Left colon (tissue), 2 donors: ENCODE measurements around the gene SCYL1. TPM values are rescaled to one million over a fixed set of nuclear protein-coding genes. Genes with fewer than 3 reads are reported as not detected.
A peak's percentile ranks its signal among the peaks of the same experiment; 100 is the strongest.
"Not testable (repeated sequence)": the region's sequence is repeated elsewhere in the genome, so short reads cannot be mapped to it uniquely, and the experiment has no call there.

ENCODE experiments used
- ATAC-seq: fragments of 200-7000 bp; cut with Tn5 transposase; one replicate; pipeline ENCODE4 v1.9.1; 2020; ENCODE audit warnings: mild to moderate bottlenecking, moderate library complexity
- DNase-seq, 2 donors: peaks; one replicate each; pipeline ENCODE4 v3.0.0-alpha.2; 2020
- intact Hi-C, 2 donors: fragments of 100-400 bp; cut with DNase I in 1 of 2; cut with micrococcal nuclease in 1 of 2; formaldehyde crosslinking; loops; one replicate each; pipeline versions ENCODE4 v1.11.2 to v1.14.0; 2022; cut with DNase I, micrococcal nuclease
- total RNA-seq, 2 donors: library from RNA; stranded (reverse); fragmentation: NEBNext Ultra II Directional; extraction: Animal tissue kit (Norgen Biotek cat#: 25700); gene quantifications; one replicate each; pipeline ENCODE4 v1.2.1, GENCODE V29; 2021
- donor health status: DM: no; HTN: no; CAD: no.
- donor health status: DM: yes; HTN: yes; CAD: no.

The SCYL1 gene
- total RNA-seq, 2 donors from 2014 or later = 58.4 to 70.8 TPM

DNA sequence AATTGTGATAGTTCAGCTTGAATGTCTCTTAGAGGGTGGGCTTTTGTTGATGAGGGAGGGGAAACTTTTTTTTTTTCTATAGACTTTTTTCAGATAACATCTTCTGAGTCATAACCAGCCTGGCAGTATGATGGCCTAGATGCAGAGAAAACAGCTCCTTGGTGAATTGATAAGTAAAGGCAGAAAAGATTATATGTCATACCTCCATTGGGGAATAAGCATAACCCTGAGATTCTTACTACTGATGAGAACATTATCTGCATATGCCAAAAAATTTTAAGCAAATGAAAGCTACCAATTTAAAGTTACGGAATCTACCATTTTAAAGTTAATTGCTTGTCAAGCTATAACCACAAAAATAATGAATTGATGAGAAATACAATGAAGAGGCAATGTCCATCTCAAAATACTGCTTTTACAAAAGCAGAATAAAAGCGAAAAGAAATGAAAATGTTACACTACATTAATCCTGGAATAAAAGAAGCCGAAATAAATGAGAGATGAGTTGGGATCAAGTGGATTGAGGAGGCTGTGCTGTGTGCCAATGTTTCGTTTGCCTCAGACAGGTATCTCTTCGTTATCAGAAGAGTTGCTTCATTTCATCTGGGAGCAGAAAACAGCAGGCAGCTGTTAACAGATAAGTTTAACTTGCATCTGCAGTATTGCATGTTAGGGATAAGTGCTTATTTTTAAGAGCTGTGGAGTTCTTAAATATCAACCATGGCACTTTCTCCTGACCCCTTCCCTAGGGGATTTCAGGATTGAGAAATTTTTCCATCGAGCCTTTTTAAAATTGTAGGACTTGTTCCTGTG, 22.1 kb upstream of the SCYL1 start:
- peak in 1 of 2 donors; percentile 19 for DNase-seq
- intact Hi-C loops = loop anchor here in 1 of 2 donors (5.0 kb wide), 1 partner anchor 80 kb away; the partner anchor contains the start of gene NEAT1
- ATAC-seq = peak; percentile 0

DNA sequence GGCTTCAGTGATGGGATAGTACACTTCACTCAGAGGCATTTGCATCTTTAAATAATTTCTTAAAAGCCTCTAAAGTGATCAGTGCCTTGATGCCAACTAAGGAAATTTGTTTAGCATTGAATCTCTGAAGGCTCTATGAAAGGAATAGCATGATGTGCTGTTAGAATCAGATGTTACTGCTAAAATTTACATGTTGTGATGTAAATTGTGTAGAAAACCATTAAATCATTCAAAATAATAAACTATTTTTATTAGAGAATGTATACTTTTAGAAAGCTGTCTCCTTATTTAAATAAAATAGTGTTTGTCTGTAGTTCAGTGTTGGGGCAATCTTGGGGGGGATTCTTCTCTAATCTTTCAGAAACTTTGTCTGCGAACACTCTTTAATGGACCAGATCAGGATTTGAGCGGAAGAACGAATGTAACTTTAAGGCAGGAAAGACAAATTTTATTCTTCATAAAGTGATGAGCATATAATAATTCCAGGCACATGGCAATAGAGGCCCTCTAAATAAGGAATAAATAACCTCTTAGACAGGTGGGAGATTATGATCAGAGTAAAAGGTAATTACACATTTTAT, 21.4 kb upstream of the SCYL1 start:
- intact Hi-C loops = loop anchor here in 1 of 2 donors (5.0 kb wide), 1 partner anchor 81 kb away; the partner anchor contains the start of gene NEAT1
- DNase-seq = peak in 1 of 2 donors; percentile 8
- ATAC-seq = no peak

DNA sequence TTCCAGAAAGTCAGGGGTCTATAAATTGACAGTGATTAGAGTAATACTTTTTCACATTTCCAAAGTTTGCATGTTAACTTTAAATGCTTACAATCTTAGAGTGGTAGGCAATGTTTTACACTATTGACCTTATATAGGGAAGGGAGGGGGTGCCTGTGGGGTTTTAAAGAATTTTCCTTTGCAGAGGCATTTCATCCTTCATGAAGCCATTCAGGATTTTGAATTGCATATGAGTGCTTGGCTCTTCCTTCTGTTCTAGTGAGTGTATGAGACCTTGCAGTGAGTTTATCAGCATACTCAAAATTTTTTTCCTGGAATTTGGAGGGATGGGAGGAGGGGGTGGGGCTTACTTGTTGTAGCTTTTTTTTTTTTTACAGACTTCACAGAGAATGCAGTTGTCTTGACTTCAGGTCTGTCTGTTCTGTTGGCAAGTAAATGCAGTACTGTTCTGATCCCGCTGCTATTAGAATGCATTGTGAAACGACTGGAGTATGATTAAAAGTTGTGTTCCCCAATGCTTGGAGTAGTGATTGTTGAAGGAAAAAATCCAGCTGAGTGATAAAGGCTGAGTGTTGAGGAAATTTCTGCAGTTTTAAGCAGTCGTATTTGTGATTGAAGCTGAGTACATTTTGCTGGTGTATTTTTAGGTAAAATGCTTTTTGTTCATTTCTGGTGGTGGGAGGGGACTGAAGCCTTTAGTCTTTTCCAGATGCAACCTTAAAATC, 20.8 kb upstream of the SCYL1 start:
- peak; percentile 0 for ATAC-seq
- peak in 1 of 2 donors; percentile 18 for DNase-seq
- intact Hi-C loops = loop anchor here in 1 of 2 donors (5.0 kb wide), 1 partner anchor 82 kb away; the partner anchor contains the start of gene NEAT1

DNA sequence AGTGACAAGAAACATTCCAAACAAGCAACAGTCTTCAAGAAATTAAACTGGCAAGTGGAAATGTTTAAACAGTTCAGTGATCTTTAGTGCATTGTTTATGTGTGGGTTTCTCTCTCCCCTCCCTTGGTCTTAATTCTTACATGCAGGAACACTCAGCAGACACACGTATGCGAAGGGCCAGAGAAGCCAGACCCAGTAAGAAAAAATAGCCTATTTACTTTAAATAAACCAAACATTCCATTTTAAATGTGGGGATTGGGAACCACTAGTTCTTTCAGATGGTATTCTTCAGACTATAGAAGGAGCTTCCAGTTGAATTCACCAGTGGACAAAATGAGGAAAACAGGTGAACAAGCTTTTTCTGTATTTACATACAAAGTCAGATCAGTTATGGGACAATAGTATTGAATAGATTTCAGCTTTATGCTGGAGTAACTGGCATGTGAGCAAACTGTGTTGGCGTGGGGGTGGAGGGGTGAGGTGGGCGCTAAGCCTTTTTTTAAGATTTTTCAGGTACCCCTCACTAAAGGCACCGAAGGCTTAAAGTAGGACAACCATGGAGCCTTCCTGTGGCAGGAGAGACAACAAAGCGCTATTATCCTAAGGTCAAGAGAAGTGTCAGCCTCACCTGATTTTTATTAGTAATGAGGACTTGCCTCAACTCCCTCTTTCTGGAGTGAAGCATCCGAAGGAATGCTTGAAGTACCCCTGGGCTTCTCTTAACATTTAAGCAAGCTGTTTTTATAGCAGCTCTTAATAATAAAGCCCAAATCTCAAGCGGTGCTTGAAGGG, 20.0 kb upstream of the SCYL1 start:
- intact Hi-C loops = loop anchor here in 1 of 2 donors (5.0 kb wide), 2 partner anchors 33 to 83 kb away; partner anchors contain the start of gene NEAT1
- ATAC-seq (no peak), DNase-seq (peak in 1 of 2 donors; percentile 15)

DNA sequence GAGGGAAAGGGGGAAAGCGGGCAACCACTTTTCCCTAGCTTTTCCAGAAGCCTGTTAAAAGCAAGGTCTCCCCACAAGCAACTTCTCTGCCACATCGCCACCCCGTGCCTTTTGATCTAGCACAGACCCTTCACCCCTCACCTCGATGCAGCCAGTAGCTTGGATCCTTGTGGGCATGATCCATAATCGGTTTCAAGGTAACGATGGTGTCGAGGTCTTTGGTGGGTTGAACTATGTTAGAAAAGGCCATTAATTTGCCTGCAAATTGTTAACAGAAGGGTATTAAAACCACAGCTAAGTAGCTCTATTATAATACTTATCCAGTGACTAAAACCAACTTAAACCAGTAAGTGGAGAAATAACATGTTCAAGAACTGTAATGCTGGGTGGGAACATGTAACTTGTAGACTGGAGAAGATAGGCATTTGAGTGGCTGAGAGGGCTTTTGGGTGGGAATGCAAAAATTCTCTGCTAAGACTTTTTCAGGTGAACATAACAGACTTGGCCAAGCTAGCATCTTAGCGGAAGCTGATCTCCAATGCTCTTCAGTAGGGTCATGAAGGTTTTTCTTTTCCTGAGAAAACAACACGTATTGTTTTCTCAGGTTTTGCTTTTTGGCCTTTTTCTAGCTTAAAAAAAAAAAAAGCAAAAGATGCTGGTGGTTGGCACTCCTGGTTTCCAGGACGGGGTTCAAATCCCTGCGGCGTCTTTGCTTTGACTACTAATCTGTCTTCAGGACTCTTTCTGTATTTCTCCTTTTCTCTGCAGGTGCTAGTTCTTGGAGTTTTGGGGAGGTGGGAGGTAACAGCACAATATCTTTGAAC, 19.2 kb upstream of the SCYL1 start:
- DNase-seq (peak in 1 of 2 donors; percentile 41), ATAC-seq (no peak)
- intact Hi-C loops = loop anchor here in 1 of 2 donors (5.0 kb wide), 1 partner anchor 33 kb away; no protein-coding TSS in a partner anchor

DNA sequence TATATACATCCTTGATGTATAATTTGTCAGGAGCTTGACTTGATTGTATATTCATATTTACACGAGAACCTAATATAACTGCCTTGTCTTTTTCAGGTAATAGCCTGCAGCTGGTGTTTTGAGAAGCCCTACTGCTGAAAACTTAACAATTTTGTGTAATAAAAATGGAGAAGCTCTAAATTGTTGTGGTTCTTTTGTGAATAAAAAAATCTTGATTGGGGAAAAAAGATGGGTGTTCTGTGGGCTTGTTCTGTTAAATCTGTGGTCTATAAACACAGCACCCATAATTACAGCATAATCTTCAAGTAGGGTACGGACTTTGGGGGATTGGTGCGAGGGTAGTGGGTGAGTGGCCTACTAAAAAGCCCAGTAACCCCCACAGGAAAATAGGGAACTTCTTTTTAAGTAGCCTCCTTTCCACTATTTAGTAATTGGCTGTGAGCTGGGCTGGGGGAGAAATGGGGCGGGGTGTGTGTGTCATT, 18.6 kb upstream of the SCYL1 start:
- DNase-seq = no peak
- intact Hi-C loops = loop anchor here in 1 of 2 donors (5.0 kb wide), 1 partner anchor 34 kb away; no protein-coding TSS in a partner anchor
- ATAC-seq = no peak

DNA sequence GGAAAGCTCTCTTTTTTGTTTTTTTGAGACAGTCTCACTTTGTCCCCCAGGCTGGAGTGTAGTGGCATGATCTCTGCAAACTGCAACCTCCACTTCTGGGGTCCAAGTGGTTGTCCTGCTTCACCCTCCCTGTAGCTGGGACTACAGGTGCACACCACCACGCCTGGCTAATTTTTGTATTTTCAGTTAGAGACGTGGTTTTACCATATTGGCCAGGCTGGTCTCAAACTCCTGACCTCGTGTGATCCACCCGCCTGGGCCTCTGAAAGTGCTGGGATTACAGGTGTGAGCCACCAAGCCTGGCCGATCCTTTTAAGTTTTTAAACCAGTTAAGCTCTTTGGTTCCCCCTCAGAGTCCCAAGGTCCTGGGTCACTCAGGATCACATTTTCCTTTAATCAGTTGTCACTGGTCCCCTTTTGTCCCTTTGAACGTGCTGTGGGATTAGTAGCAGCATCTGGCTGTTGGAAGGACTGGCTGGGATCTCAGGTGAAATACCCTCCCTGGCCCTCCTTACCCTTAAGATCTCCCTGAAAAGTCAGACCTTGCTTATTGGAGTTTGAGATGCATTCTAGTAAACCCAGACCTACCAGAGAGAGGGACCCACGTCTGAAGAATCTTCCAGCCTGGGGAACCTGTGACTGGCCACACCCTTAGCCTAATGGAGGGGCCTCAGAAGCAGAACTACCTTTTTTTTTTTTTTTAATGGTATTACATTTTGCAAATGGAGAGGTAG, 17.9 kb upstream of the SCYL1 start:
- ATAC-seq = peak; percentile 20
- intact Hi-C loops = loop anchor here in 1 of 2 donors (5.0 kb wide), 1 partner anchor 35 kb away; no protein-coding TSS in a partner anchor
- peak; percentile 55 for DNase-seq

DNA sequence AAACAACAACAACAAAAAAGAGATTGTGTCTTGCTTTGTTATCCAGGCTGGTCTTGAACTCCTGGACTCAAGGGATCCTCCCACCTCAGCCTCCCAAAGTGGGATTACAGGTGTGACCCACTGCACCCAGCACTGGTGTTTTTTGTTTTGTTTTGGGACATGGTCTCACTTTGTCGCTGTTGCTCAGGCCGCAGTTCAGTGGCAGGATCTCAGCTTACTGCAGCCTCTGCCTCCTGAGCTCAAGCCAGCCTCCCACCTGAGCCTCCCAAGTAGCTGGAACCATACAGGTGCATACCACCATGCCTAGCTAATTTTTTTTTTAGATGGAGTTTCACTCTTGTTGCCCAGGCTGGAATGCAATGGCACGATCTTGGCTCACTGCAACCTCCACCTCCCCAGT, 12.6 kb upstream of the SCYL1 start:
- intact Hi-C loops = loop anchor here (5.0 to 10.0 kb wide), 3 partner anchors 95 to 148 kb away; no protein-coding TSS in a partner anchor
- not testable (repeated sequence) for ATAC-seq, DNase-seq

DNA sequence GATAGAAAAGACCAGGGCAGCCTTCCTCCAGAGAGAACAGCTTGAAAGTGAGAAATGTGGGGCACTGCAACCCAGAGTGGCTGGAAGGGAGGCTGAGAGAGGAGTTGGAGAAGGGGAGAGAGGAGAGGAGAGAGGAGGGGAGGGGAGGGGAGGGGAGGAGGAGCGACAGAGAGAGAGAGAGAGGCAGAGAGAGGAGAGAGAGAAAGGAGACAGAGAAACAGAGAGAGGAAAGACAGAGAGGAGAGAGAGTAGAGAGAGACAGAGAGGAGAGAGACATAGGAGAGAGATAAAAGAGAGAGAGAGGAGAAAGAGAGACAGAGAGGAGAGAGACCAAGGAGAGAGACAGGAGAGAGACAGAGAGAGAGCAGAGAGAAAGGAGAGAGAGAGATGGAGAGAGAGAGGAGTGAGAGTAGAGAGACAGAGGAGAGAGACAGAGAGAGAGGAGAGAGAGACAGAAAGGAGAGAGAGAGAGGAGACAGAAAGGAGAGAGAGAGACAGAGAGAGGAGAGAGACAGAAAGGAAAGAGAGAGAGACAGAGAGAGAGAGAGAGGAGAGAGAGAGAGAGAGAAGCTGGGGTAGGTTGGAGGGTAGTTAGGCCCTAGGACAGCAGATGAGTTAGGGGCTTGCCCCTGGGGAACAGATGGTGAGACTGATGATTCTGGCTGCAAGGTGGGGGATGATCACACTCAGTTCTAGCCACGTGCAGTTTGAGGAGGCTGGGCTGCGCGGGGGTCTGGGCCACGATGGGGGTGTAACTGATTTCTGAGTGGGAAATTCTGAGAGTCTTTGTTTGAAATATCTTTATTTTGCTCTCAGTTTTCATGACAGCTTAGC, 8.5 kb upstream of the SCYL1 start:
- intact Hi-C loops = loop anchor here (10.0 kb wide), 2 partner anchors 142 to 152 kb away; no protein-coding TSS in a partner anchor

DNA sequence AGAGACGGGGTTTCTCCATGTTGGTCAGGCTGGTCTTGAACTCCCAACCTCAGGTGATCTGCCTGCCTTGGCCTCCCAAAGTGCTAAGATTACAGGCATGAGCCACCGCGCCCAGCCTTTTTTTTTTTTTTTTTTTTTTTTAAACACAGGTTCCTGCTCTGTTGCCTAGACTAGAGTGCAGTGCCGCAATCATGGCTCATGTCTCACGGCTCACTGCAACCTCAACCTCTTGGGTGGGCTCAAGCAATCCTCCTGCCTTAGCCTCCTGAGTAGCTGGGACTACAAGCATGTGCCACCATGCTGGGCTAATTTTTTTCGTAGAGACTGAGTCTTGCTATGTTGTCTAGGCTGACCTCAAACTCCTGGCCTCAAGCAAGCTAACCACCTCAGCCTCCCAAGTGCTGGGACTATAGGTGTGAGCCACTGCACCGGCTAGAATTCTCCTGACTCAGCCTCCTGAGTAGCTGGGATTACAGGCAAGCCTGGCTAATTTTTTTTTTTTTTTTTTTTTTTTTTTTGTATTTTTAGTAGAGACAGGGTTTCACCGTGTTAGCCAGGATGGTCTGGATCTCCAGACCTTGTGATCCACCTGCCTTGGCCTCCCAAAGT, 5.8 kb upstream of the SCYL1 start:
- intact Hi-C loops = loop anchor here (10.0 kb wide), 2 partner anchors 144 to 154 kb away; no protein-coding TSS in a partner anchor
- not testable (repeated sequence) for DNase-seq, ATAC-seq

More for the DNA sequence above, 8.5 kb upstream of the SCYL1 start:
- DNase-seq (no peak), ATAC-seq (no peak)

DNA sequence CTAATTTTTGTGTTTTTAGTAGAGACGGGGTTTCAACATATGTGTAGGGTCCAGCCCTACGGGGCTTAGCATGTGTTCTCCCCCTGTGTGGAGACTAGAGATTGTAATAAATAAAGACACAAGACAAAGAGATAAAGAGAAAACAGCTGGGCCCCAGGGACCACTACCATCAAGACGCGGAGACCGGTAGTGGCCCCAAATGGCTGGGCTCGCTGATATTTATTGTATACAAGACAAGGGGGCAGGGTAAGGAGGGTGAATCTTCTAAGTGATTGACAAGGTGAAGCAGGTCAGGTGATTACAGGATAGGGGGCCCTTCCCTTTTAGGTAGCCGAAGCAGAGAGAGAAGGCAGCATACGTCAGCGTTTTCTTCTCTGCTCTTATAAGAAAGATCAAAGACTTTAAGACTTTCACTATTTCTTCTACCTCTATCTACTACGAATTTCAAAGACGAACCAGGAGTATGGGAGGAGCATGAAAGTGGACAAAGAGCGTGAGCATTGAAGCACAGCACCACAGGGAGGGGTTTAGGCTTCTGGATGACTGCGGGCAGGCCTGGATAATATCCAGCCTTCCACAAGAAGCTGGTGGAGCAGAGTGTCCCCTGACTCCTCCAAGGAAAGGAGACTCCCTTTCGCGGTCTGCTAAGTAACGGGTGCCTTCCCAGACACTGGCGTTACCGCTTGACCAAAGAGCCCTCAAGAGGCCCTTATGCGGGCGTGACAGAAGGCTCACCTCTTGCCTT, 2.9 kb upstream of the SCYL1 start:
- intact Hi-C loops, DNase-seq, ATAC-seq: not testable (repeated sequence)

DNA sequence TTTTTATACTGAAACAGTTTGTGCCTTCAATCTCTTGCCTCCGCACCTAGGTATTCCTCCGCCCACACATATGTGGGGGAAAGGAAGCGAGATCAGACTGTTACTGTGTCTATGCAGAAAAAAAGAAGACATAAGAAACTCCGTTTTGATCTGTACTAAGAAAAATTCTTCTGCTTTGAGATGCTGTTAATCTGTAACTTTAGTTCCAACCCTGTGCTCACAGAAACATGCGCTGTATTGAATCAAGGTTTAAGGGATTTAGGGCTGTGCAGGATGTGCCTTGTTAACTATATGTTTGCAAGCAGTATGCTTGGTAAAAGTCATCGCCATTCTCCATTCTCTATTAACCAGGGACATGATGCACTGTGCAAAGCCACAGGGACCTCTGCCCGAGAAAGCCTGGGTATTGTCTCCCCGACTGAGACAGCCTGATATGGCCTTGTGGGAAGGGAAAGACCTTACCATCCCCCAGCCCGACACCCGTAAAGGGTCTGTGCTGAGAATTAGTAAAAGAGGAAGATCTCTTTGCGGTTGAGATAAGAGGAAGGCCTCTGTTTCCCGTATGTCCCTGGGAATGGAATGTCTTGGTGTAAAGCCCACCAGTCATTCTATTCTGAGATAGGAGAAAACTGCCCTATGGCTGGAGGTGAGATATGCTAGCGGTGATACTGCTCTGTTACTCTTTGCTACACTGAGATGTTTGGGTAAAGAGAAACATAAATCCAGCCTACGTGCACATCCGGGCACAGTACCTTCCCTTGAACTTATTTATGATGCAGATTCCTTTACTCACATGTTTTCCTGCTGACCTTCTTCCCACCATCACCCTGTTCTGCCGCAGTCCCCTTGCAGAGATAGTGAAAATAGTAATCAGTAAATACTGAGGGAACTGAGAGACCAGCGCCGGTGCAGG, 1.9 kb upstream of the SCYL1 start:
- ATAC-seq, DNase-seq, intact Hi-C loops: not testable (repeated sequence)

DNA sequence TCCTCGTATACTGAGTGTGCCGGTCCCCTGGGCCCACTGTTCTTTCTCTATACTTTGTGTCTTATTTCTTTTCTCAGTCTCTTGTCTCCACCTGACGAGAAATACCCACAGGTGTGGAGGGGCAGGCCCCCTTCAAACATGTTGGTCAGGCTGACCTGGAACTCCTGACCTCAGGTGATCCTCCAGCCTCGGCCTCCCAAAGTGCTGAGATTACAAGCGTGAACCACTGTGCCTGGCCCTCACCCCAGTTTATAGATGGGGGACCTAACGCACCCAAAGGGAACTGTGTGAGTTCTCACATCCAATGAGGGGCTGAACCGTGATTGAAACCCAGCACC, 1.3 kb upstream of the SCYL1 start:
- intact Hi-C loops, DNase-seq, ATAC-seq: not testable (repeated sequence)
